SU-DHL-6 (cell line): ENCODE results near the gene CGA.

ENCODE experiments used
- CTCF ChIP-seq: fragments of 200-600 bp; sonication (generic); IDR thresholded peaks from one replicate; pipeline ENCODE4 v1.5.1; 2017; ENCODE audit warnings: antibody characterized with exemption, mild to moderate bottlenecking, low read length, moderate library complexity; ENCODE audit not compliant: insufficient read depth, poor library complexity, severe bottlenecking
- EZH2phosphoT487 ChIP-seq: fragments of 200-600 bp; sonication (generic), shearing (Covaris generic); conservative IDR thresholded peaks from 2 replicates; pipeline ENCODE4 v1.6.1; 2018; ENCODE audit warnings: mild to moderate bottlenecking, antibody characterized with exemption, low read length, moderate library complexity, mixed read lengths

- no peak for TF ChIP-seq CTCF
- TF ChIP-seq EZH2phosphoT487, result no peak
Measured at GRCh38 chr6:87105823-87106222, 10.9 kb upstream of the CGA start.
